Fibroblast of skin of abdomen (primary cell): ENCODE results near the gene CTNND2.

ENCODE experiments used
- DNase-seq: peaks from one replicate; pipeline ENCODE4 v3.0.0-alpha.2; 2013

Gene CTNND2

GRCh38 chr5:11240293-11241190, 663.7 kb downstream of the CTNND2 start:
- no peak for DNase-seq

- no peak for DNase-seq
Observed at GRCh38 chr5:11239261-11240015, 664.8 kb downstream of the CTNND2 start.

GRCh38 chr5:11234501-11234911, 669.7 kb downstream of the CTNND2 start:
- DNase-seq = no peak

GRCh38 chr5:11230890-11231289, 673.4 kb downstream of the CTNND2 start:
- DNase-seq = no peak

GRCh38 chr5:11227064-11227463, 677.2 kb downstream of the CTNND2 start:
- DNase-seq = no peak

GRCh38 chr5:11224436-11225187, 679.6 kb downstream of the CTNND2 start:
- DNase-seq = no peak

- no peak for DNase-seq
Observed at GRCh38 chr5:11222169-11222568, 682.1 kb downstream of the CTNND2 start.

- no peak for DNase-seq
Observed at GRCh38 chr5:11214864-11215644, 689.2 kb downstream of the CTNND2 start.

- no peak for DNase-seq
Observed at GRCh38 chr5:11212706-11213105, 691.5 kb downstream of the CTNND2 start.

- no peak for DNase-seq
Observed at GRCh38 chr5:11197726-11198125, 706.5 kb downstream of the CTNND2 start.

GRCh38 chr5:11191673-11192072, 712.6 kb downstream of the CTNND2 start:
- no peak for DNase-seq

GRCh38 chr5:11182441-11183080, 721.7 kb downstream of the CTNND2 start:
- peak; percentile 34 for DNase-seq

- no peak for DNase-seq
Observed at GRCh38 chr5:11181940-11182339, 722.3 kb downstream of the CTNND2 start.

- DNase-seq = no peak
Observed at GRCh38 chr5:11180890-11181289, 723.4 kb downstream of the CTNND2 start.

- DNase-seq = no peak
Observed at GRCh38 chr5:11177999-11178711, 726.1 kb downstream of the CTNND2 start.

GRCh38 chr5:11174591-11174990, 729.7 kb downstream of the CTNND2 start:
- no peak for DNase-seq

GRCh38 chr5:11172484-11172883, 731.8 kb downstream of the CTNND2 start:
- no peak for DNase-seq

- DNase-seq = no peak
Observed at GRCh38 chr5:11171236-11171635, 733.0 kb downstream of the CTNND2 start.

- DNase-seq = no peak
Observed at GRCh38 chr5:11166923-11167322, 737.3 kb downstream of the CTNND2 start.

GRCh38 chr5:11164531-11165294, 739.5 kb downstream of the CTNND2 start:
- no peak for DNase-seq
